ENCODE data around the gene SAFB2.

Gene SAFB2

DNA sequence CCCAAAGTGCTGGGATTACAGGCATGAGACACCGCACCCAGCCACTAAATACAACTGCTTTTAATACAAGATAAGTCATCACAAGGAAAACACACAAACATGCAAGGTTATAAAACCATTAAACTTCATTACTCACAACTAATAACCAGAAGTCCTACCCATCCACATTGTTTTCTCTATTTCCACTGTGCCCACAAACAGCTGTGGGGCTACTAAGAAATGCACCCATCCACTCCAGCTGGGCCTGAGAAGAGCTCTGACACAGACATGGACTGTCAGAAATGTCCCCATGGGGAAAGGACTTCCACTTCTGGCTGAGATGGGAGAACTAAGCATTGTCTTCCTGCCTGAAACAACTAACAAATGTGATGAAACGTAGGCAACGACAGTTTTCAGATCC lies 17.2 kb downstream of the SAFB2 start:
- no peak for DNase-seq

DNA sequence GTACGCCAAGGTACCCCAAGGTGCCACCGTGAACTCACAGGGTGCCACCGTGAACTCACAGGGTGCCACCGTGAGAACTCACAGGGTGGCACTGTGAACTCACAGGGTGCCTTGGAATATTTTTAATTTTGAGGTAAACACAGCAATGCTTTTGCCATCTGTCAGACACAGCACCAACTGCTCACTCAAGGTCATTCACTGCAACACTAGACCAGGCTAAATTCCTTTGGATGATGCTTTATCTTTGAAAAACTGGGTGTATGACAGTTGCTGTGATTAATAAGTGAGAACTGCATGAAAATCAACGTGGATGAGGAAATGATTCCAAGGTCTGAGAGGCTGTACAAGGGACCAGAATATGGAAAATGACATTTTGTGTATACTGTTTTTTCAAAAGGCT lies 18.9 kb downstream of the SAFB2 start:
- DNase-seq: no peak

DNA sequence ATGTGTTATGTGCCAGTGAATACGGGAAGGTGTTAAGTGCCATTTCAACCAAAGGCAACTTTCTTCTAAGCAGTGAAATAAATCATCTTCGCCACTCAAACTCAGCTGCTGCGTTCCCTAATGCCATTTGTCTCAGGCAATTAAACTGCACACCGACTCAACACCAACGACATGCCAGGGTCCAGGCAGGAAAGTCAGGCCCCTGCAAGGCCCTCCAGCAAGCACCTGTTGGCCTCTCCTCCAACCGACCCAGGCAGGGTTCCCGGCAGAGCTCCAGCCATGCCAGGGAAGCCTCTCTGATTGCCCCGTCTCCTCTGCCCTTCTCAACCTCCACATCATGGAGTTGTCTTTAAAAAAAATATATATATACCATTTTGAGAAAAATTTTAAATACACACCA lies 21.8 kb downstream of the SAFB2 start:
- DNase-seq: no peak

DNA sequence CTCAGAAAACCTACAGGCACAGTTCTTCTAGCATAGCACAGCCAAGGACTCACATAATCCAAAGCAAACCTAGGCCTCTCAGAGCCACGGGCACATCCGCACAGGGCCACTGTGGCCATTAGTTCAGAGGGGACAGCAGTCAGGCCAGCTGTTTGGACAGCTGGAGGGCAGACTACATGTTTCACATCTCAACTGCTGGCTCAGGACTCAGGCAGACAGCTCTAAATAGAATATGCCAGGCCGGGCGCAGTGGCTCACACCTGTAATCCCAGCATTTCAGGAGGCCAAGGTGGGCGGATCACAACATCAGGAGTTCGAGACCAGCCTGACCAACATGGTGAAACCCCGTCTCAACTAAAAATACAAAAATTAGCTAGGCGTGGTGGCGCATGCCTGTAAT lies 26.8 kb downstream of the SAFB2 start:
- no peak for DNase-seq

DNA sequence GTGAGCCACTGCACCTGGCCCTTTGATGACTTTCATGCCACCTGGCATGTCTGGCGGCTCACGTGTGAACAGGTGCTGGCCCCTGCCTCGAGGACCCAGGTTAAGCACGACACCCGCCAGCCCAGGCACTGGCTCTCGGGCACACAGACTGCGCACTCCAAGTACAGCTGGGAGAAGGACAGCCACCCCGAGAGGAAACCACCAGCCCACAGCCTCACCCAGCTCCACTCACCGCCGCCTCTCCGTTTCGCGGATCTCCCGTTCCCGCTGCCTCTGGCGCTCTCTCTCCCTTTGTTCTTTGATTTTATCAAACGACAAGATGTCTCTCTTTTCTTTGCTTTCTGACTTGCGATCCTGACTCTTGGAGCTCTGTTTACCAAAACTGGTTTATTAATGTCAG lies 27.4 kb downstream of the SAFB2 start:
- DNase-seq: no peak

DNA sequence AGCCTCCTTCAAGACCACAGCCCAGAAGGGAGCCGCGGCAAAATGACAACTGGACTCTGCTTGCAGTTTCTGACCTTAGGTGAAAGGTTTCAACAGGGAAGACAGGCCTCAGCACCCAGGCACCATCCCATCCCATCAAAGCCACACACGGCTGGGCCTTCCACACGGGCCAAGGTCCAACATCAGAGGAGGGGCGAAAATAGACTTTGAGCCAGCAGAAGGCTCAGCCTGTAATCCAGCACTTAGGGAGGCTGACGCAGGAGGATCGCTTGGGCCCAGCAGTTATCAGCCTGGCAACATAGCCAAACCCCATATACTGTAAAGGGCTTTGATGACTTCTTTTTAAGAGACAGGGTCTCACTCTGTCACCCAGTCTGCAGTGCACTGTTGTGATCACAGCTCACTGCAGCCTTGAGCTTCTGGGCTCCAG lies 28.0 kb downstream of the SAFB2 start:
- DNase-seq: no peak

DNA sequence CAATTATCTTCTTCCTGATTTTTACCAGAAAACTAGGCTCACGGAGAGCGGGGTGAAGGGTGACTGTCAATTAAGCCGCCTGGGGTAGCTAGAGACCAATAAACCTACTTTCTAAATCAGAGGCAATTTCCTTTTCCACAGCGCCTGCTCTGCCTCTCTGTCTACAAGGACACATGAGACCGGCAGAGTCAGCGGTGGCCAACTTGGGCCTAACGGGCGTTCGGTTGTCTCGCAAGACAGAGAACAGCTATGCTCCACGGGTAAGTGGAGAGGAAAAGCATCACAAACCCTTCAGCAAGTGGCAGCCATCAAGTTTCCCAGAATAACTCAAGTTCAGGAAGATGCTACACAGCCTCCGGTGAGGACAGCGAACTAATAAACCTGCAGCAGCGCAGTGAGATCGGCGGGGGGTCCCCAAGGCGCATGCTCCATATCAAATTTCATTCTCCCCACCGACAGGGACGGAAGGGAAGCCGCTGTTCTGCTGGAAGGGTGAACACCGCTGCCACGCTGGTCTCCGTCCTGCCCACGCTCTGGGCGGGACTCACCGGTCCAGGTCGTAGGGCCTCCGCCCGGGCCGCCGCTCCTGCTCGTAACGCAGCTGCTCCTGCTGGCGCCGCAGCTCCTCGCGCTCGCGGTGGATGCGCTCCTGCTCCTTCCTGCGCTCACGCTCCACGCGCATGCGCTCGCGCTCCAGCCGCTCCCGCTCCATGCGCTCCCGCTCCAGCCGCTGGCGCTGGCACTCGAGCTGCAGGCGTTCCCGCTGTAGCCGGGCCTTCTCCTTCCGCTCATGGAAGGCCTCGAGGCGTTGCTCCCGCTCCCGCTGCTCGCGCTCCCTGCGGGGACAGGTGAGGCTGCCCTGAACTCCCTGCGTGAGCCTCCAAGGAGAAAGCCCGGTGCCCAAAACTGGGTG lies 29.0 kb downstream of the SAFB2 start:
- DNase-seq: no peak

DNA sequence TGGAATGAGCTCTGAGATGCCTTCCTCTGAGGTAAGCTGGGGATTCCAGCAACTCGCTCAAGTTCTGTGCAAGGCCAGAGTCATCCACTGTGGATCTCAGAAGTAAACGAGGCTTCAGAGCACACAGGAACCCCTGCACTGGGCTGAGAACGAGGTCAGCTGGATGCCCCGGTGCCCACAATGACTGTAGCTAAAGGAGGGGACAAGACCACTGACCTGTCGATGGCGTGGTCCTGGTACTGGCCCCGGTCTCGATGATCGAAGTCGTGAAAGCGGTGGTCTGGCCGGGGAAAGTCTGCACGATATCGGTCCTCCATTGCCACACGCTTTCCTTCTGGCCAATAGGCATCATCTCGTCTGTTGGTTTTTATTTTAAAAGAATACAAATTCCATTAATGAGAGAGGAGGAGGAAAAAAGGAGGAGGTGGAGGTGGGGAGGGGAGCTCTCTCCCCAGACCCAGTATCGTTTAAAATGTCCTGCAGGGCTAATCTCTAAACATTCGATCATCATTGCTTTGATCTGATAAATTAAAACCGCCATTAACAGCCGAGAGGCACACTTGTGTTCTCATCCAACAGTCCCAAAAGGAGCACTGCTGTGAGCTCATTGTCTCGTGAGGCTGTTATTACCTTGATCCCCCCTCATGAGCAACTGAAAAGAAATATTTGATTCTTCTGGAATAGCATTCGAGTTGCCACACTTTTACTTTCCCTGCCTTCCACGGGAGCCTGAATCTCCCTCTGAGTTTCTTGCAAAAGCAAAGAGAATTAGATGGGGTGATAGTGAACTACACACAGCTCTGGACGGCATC lies 29.8 kb downstream of the SAFB2 start:
- DNase-seq: no peak

DNA sequence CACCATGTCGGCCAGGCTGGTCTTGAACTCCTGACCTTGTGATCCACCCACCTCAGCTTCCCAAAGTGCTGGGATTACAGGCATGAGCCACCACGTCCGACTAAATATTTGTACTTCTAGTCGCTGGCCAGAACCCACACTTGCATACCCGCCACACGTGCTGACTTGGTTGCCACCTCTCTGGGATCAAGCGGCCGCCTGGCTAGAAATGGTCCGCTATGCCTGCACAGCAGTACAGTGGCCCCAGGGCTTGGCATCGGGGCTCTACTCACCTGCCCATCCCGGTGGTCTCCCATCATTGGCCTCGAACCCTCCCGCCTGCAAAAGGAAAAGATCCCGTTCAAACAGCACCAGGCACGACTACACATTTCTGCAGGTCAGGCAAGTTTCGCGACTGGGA lies 31.1 kb downstream of the SAFB2 start:
- no peak for DNase-seq

DNA sequence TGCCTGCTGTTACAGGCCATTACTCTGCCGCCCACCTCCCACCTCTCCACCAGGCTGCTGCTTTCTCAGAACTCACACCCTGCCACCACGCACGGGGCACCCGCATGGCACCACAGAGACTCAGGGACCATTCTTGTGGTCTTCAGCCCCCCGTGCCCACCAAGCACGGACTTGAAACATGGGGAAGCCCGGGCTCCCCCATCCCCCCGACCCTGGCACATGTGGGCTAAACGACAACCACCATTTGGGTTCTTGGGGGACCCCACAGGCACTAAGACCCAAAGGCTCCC lies 31.8 kb downstream of the SAFB2 start:
- no peak for DNase-seq

DNA sequence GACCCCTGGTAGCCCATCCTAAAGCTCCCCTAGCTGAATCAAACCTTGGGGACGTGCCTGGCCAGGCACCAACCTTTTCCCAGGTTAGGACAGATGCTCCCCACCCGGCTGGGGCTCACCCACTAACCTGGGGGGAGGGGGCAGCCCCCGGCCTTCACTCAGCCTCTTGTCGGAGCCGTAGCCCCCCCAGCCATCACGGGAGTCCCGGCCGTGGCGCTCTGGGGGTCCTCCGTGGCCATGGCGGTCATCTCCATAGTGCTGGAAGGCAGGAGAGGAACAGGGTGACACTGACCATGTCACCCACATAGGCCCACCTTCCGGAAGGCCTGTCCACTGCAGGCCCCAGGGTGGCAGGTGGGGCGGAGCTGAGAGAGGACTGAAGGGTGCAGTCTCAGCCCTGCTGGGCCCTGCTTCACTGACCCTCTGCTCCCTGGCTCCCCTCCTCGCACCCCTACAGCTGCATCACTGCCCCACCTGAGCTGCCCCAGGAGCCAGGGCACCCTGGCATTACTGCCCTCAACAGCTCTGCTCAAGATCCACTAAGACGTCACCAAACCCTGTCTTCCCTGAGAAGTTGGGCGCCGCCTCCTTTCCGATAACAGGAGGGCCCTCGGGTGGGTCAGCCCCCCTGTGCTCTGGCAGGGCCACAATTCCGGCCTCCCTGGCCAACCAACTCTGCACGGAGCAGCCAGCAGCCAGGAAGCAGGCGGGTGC lies 32.3 kb downstream of the SAFB2 start:
- no peak for DNase-seq

DNA sequence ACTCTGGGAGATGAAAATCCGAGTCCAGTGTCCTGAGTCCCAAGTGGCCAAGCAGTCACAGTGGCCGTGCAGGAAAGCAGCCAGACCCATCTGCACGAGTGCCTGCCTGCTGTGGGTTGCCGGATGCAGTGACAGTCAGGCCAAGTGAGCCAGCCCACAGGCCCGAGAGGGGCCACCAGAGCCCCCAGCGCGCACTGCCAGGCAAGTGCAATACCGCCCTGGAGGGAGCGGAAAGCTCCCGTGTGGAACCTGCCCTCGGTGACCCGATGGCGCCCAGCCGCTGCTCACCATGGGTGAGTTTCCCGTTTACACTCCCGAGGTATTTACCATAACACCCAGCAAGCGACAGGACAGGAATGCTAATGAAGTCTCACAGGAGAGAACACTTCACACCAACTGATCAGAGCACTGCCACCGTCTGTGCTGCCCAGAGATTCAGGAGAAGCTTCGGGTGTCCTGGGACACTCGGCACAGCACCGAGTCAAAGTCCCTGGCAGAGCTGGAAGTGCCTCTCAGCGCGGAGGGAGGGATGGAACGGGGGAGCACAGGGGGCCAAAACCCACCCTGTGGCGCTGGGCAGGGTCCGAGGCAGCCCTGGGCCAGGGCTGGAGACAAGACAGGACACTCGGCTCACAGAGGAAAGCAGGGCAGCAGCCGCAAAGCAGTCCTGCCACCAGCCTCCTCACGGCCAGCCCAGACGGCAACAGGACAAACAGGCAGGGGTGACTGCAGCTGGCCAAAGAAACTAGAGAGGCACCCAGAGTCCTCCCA lies 33.5 kb downstream of the SAFB2 start:
- DNase-seq: no peak

DNA sequence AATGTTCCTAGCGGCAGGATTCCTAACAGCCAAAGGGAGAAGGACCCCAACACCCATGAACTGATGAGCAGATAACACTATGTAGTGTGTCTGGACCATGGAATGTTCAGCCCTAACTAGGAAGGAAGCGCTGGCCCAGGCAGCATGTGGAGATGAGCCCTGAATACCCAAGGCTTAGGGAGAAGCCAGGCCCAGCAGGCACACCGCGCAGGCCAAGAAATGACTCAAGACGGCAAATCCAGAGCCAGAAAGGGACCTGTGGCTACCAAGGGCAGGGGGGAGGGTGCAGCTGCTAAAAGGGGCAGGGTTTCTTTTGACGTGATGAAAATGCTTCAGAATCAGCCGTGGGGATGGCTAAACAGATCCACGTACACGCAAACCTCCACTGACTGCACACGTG lies 34.1 kb downstream of the SAFB2 start:
- DNase-seq: no peak

DNA sequence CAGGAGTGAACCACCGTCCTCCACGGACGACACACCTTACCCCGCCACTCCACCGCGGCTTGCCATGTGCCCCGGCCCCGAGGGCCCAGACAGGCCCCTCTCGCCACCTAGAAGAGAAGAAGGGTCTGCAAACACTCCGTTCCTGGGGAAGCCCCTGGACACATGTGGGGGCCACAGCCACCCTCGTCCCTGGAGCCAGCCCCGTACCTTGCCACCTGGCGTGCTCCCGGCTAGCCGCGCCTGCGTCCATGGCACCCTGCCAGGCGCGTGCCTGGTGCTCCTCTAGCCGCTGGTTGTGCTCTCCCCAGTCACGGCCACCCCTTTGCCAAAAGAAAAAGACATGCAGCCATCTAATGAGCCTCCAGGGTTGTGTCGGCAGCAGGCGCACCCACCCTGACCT lies 34.9 kb downstream of the SAFB2 start:
- no peak for DNase-seq

DNA sequence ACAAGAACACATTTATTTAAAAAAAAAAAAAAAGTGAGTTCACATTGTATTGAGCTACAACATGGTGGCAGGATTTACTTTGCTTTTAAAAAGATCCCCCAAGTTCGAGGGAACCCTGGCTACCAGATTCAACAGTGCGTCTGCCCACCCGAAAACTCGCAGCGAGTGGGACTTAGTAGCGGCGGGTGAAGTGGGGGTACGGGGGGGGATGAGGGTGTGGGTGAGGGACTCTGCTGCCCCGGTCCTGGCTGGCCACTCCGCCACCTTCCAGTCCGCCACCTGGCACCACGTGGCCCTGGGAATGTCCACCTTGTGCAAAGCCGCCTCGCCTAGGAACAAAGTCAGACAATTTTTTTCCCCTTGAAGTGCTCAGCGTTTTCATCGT lies 35.5 kb downstream of the SAFB2 start:
- no peak for DNase-seq

DNA sequence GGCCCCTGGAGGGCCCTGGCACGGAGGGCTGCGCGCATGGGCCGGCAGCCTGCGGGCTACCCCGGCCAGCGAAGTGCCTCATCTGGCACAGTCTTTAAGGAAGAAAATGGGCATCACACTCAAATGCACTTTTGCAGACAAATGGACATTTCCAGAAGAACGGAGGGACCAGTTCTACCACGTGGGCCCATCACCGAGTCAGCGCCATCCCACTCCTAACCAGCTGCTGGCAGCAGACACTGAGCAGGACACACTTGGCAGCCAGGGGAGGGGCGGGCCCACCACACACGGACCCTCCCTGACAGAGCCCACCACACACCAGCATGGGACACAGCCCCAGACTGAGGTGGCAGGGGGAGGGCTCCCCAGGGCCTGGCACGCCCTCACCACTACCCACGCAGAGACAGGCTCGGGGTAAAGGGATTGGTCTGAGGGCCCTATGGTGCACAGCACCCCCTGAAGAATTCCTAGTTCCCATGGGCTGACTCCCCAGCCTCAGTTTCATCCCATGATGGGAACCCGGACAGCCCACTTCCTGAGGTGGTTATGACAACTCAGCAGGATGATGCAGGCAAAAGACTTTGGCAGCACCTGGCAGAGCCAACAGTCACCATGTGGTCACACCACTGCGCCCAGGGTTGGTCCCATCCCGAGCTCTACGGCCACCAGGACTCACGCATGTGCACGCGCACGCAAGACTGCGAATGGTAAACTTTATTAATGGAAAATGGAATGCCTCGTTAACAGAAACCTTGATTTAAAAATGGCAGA lies 36.1 kb downstream of the SAFB2 start:
- no peak for DNase-seq

DNA sequence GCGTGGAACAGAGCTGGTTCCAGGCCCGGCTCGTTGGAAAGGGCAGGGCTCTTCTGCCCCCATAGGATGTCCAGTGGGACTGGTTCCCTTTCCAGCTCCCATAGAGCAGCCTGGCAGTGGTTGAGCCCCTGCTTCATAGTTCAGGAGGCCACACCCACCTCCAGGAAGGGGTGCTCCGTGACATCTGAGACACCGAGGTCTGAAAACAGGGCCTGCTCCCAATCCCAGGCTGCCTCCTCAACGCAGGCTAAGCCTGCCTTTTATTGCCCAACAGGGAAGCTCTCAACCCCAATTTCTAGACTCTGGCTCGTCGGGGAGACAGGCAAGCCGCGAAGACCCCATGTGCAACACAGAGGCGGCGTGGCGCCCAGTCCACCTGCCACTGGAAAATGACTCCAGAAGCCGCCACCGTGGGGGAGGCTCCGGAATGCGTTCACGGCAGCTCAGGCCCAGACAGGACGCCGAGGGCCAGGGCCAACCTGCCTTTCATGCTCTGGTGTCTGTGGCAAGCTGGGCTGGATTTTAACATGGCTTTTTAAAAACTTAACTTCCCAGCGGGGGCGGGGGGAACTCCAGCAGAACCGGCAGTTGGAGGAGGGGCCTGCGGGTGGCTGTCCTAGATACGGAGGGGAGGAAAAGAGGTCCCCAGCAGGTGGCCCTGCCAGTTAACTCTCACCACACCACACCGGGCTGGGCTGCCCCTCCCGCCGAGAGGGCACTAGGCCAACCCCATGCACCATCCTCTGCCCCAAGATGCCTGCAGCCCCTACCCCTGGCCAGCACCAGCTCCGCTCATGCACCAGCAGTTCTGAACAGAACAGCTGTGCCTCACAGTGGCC lies 36.9 kb downstream of the SAFB2 start:
- peak; percentile 12 for DNase-seq

DNA sequence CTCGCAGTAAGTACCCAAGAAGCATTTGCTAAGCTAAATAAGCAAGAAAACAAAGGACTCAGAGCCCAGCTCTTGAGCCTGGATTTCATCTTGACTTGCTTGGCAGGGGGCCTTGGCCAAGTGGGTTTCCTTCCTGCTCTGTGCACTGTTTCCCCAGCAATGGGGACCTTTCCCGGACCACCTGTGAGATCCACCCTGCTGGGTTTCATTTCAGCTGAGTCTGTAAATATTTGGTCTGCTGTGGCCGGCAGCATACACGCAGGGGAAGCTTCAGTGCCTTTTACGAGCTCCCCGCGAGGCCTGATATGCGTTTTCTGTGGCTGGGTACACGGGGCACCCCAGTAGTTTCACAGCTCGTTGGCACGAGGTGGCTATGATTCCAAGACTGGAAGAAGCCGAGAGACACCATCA lies 42.4 kb downstream of the SAFB2 start:
- DNase-seq: no peak

DNA sequence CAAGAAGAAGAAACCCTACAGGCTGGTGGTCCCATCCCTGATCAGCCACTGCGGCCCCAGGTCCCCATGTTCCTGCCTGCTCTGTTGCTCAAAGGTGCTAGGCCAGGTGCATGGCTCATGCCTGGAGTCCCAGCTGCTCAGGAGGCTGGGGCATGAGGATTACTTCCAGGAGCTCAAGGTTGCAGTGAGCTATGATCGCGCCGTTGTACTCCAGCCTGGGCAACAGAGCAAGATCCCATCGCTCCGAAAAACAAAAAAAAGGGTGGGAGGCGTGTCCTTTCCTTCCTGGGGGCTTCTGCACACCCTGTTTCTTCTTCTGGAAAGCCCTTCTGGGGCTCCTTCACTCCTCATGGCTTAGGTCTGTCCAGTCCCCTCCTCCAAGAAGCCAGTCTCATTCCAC lies 42.9 kb downstream of the SAFB2 start:
- no peak for DNase-seq

DNA sequence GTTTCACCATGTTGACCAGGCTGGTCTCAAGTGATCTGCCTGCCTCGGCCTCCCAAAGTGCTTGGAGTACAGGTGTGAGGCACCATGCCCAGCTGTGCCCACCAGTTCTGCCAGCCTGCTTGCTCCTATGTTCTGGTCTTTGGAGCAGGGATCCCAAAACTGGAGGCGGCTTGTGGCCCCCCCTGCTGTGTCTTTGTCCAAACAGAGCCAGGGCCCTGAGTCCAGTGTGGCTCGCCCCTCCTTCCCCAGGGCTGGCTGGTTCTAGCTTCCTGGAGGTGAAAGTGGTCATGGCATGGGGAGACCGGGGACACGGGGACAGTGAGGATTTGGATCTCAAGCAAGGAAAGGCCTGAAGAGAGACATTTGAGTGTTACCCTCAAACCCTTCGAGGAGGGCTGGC lies 43.3 kb downstream of the SAFB2 start:
- DNase-seq: no peak
